T-cell (primary cell): ENCODE measurements around the gene NDRG4. TPM values are rescaled to one million over a fixed set of nuclear protein-coding genes. Genes with fewer than 3 reads are reported as not detected.

ENCODE experiments used
- ATAC-seq, 4 experiments: fragments of 200-7000 bp in 3 of 4; fragments of 150-1000 bp in 1 of 4; cut with Tn5 transposase; replicated peaks in 1 of 4; 1 replicate in 3 of 4; 2 replicates in 1 of 4; pipeline ENCODE4 v1.10.0; 2021; ENCODE audit warnings: moderate library complexity in 3 of 4, mild to moderate bottlenecking in 2 of 4, moderate number of reproducible peaks in 1 of 4
- CTCF ChIA-PET, 2 donors: fragments of 300-600 bp; sonication (Branson Sonifier 250); formaldehyde crosslinking; loops; one replicate each; lab custom pipeline; 2022; ENCODE audit warnings: antibody characterized with exemption in 2 of 2; lab: Charles Lee
- POLR2A ChIA-PET, 2 donors: fragments of 300-600 bp; sonication (Branson Sonifier 250); formaldehyde crosslinking; loops; one replicate each; lab custom pipeline; 2022; ENCODE audit warnings: antibody characterized with exemption in 2 of 2; lab: Charles Lee
- DNase-seq, 35 experiments: peaks; one replicate each; pipeline versions ENCODE4 v3.0.0 to v3.0.0-alpha.2; 2013 to 2023
- H3K27ac ChIP-seq: one replicate; pipeline ENCODE4 v1.5.1; 2013; ENCODE audit warnings: low read length
- H3K27me3 ChIP-seq, 2 experiments: replicated peaks in 1 of 2; 1 replicate in 1 of 2; 2 replicates in 1 of 2; pipeline versions ENCODE4 v1.6.1 to v1.7.0; 2013; ENCODE audit warnings: low read length in 1 of 2, mixed read lengths in 1 of 2; ENCODE audit not compliant: control insufficient read depth in 2 of 2, insufficient read depth in 2 of 2; ENCODE audit errors: extremely low read depth in 1 of 2
- H3K36me3 ChIP-seq, 2 donors: 1 replicate in 1 of 2; 2 replicates in 1 of 2; pipeline versions ENCODE4 v1.6.1 to v1.7.0; 2013; ENCODE audit warnings: low read length in 1 of 2; ENCODE audit not compliant: control insufficient read depth in 2 of 2, insufficient read depth in 1 of 2; ENCODE audit errors: extremely low read depth in 1 of 2
- H3K4me1 ChIP-seq, 2 experiments: 1 replicate in 1 of 2; 2 replicates in 1 of 2; pipeline versions ENCODE4 v1.6.1 to v1.7.0; 2013; ENCODE audit warnings: low read length in 2 of 2, mixed read lengths in 1 of 2; ENCODE audit not compliant: insufficient read depth in 2 of 2, control insufficient read depth in 1 of 2; ENCODE audit errors: extremely low read depth in 1 of 2
- H3K4me3 ChIP-seq, 2 donors: 1 replicate in 1 of 2; 2 replicates in 1 of 2; pipeline versions ENCODE4 v1.5.1 to v1.7.0; 2013; ENCODE audit warnings: mild to moderate bottlenecking in 2 of 2, low read length in 1 of 2, moderate library complexity in 1 of 2; ENCODE audit not compliant: control insufficient read depth in 1 of 2; ENCODE audit errors: extremely low read depth in 1 of 2
- H3K9me3 ChIP-seq: 2 replicates; pipeline ENCODE4 v1.7.0; 2013
- H3K27ac Mint-ChIP-seq, 2 donors: one replicate each; pipeline ENCODE4 v1.8.0; 2020 to 2021; ENCODE audit warnings: mild to moderate bottlenecking in 2 of 2, mixed read lengths in 2 of 2
- H3K27me3 Mint-ChIP-seq, 2 donors: one replicate each; pipeline ENCODE4 v1.8.0; 2021 to 2022; ENCODE audit warnings: mixed read lengths in 2 of 2
- H3K36me3 Mint-ChIP-seq: one replicate; pipeline ENCODE4 v1.8.0; 2021; ENCODE audit warnings: mixed read lengths
- H3K4me1 Mint-ChIP-seq, 3 donors: one replicate each; pipeline ENCODE4 v1.8.0; 2020 to 2022; ENCODE audit warnings: mixed read lengths in 3 of 3, mild to moderate bottlenecking in 1 of 3
- H3K4me3 Mint-ChIP-seq, 3 donors: one replicate each; pipeline ENCODE4 v1.8.0; 2020 to 2022; ENCODE audit warnings: mild to moderate bottlenecking in 3 of 3, mixed read lengths in 3 of 3, moderate library complexity in 3 of 3
- H3K9me3 Mint-ChIP-seq, 3 donors: one replicate each; pipeline ENCODE4 v1.8.0; 2020 to 2022; ENCODE audit warnings: mixed read lengths in 3 of 3
- WGBS: methylation state at CpG from one replicate; pipeline ENCODE4 v1.1.5; 2013; ENCODE audit warnings: missing lambda C conversion rate; ENCODE audit not compliant: insufficient coverage; 5-methylcytosine and 5-hydroxymethylcytosine counted together
- total RNA-seq, 35 experiments: library from RNA in 6 of 35; stranded (reverse) in 6 of 35; fragments of 120-200 nt in 1 of 35; gene quantifications; one replicate each; pipeline versions ENCODE4 v1.2.1 to v1.2.4 and lab custom pipeline; 2013 to 2026

Gene NDRG4
- total RNA-seq, 5 donors from 2014 or later (not counting 1 experiment from before 2014, with no cell fraction given): 0.66 to 3.6 (median 1.7) TPM

- 4% methylated on average over 72 of the region's 86 CpGs for WGBS
- CTCF ChIA-PET: no interaction called here
- peak overlapping the region; percentile 43 to 64 (median 64) for H3K4me3 Mint-ChIP-seq
Measured at GRCh38 chr16:58464047-58464915, 35.7 kb upstream of the NDRG4 start.

GRCh38 chr16:58464916-58465731 lies 34.8 kb upstream of the NDRG4 start:
- no peak for ATAC-seq
- H3K4me3 Mint-ChIP-seq: peak overlapping the region; percentile 43 to 64 (median 64)
- CTCF ChIA-PET: no interaction called here
- H3K4me1 ChIP-seq: peaks cover 0 to 9% of the 10 kb centered on the region in 2 experiments
- H3K9me3 ChIP-seq: no peaks in the 10 kb centered on the region
- no peak overlapping the region for H3K27ac ChIP-seq
- no peaks in the 10 kb centered on the region for H3K36me3 Mint-ChIP-seq
- peaks cover 8 to 15% (median 10%) of the 10 kb centered on the region in 3 donors for H3K4me1 Mint-ChIP-seq
- H3K4me3 ChIP-seq: no peak overlapping the region
- no peaks in the 10 kb centered on the region for H3K9me3 Mint-ChIP-seq
- no peak for DNase-seq
- 18% methylated on average over 16 of the region's 24 CpGs for WGBS
- H3K27ac Mint-ChIP-seq: no peak overlapping the region
- peaks cover 3 to 60% of the 10 kb centered on the region in 2 experiments for H3K27me3 ChIP-seq
- H3K36me3 ChIP-seq: no peaks in the 10 kb centered on the region
- peaks cover 54 to 72% of the 10 kb centered on the region in 2 donors for H3K27me3 Mint-ChIP-seq
- POLR2A ChIA-PET: no interaction called here

More at GRCh38 chr16:58464047-58464915, 35.7 kb upstream of the NDRG4 start:
- H3K4me1 Mint-ChIP-seq: peaks cover 8 to 15% (median 10%) of the 10 kb centered on the region in 3 donors
- H3K27me3 Mint-ChIP-seq: peaks cover 52 to 68% of the 10 kb centered on the region in 2 donors
- peaks cover 7 to 60% of the 10 kb centered on the region in 2 experiments for H3K27me3 ChIP-seq
- DNase-seq (no peak), ATAC-seq (peak in 3 of 4 experiments; percentile 19 to 33 (median 22))
- H3K36me3 Mint-ChIP-seq: no peaks in the 10 kb centered on the region
- H3K27ac Mint-ChIP-seq: no peak overlapping the region
- no peak overlapping the region for H3K27ac ChIP-seq
- peaks cover 0 to 9% of the 10 kb centered on the region in 2 experiments for H3K4me1 ChIP-seq
- POLR2A ChIA-PET: no interaction called here
- no peaks in the 10 kb centered on the region for H3K36me3 ChIP-seq
- H3K9me3 ChIP-seq: no peaks in the 10 kb centered on the region
- no peaks in the 10 kb centered on the region for H3K9me3 Mint-ChIP-seq
- H3K4me3 ChIP-seq: peak overlapping the region in 1 of 2 donors; percentile 27

- ChIA-PET CTCF (no interaction called here), POLR2A (no interaction called here)
- no peak for ATAC-seq
- peaks cover 8 to 15% (median 10%) of the 10 kb centered on the region in 3 donors for H3K4me1 Mint-ChIP-seq
- H3K27me3 ChIP-seq: peaks cover 3 to 56% of the 10 kb centered on the region in 2 experiments
- H3K4me3 ChIP-seq: no peak overlapping the region
- peaks cover 52 to 74% of the 10 kb centered on the region in 2 donors for H3K27me3 Mint-ChIP-seq
- H3K4me1 ChIP-seq: peaks cover 0 to 9% of the 10 kb centered on the region in 2 experiments
- 83% methylated on average over 4 of the region's 13 CpGs for WGBS
- no peaks in the 10 kb centered on the region for H3K36me3 ChIP-seq
- H3K27ac Mint-ChIP-seq: no peak overlapping the region
- no peaks in the 10 kb centered on the region for H3K9me3 Mint-ChIP-seq
- no peaks in the 10 kb centered on the region for H3K36me3 Mint-ChIP-seq
- H3K4me3 Mint-ChIP-seq: no peak overlapping the region
- H3K27ac ChIP-seq: no peak overlapping the region
- no peaks in the 10 kb centered on the region for H3K9me3 ChIP-seq
- DNase-seq: no peak
Measured at GRCh38 chr16:58465817-58466216, 34.1 kb upstream of the NDRG4 start.

- Mint-ChIP-seq H3K4me1 (peaks cover 8 to 15% (median 10%) of the 10 kb centered on the region in 3 donors), H3K9me3 (no peaks in the 10 kb centered on the region), H3K36me3 (no peaks in the 10 kb centered on the region), H3K27ac (peak overlapping the region in 1 of 2 donors; percentile 28), H3K27me3 (peaks cover 50 to 69% of the 10 kb centered on the region in 2 donors), H3K4me3 (peak overlapping the region in 1 of 3 donors; percentile 28)
- CTCF ChIA-PET: no interaction called here
- H3K4me1 ChIP-seq: peaks cover 0 to 9% of the 10 kb centered on the region in 2 experiments
- POLR2A ChIA-PET: no interaction called here
- 73% methylated on average over 2 of the region's 3 CpGs for WGBS
- peaks cover 3 to 54% of the 10 kb centered on the region in 2 experiments for H3K27me3 ChIP-seq
- ATAC-seq (no peak), DNase-seq (no peak)
- no peaks in the 10 kb centered on the region for H3K36me3 ChIP-seq
- no peaks in the 10 kb centered on the region for H3K9me3 ChIP-seq
- H3K4me3 ChIP-seq: no peak overlapping the region
- H3K27ac ChIP-seq: no peak overlapping the region
Measured at GRCh38 chr16:58466396-58466795, 33.5 kb upstream of the NDRG4 start.

- no peaks in the 10 kb centered on the region for H3K36me3 Mint-ChIP-seq
- peaks cover 0 to 9% of the 10 kb centered on the region in 2 experiments for H3K4me1 ChIP-seq
- H3K4me3 Mint-ChIP-seq: no peak overlapping the region
- H3K27me3 ChIP-seq: peaks cover 0 to 55% of the 10 kb centered on the region in 2 experiments
- no peak overlapping the region for H3K27ac ChIP-seq
- POLR2A ChIA-PET: interaction anchor here in 1 of 2 donors (0.6 kb wide), 1 partner anchor 9 kb away, joined by 3 read pairs; no protein-coding TSS in a partner anchor
- H3K27me3 Mint-ChIP-seq: peaks cover 41 to 57% of the 10 kb centered on the region in 2 donors
- CTCF ChIA-PET: no interaction called here
- ATAC-seq (no peak), DNase-seq (no peak)
- H3K27ac Mint-ChIP-seq: no peak overlapping the region
- peaks cover 8 to 10% (median 10%) of the 10 kb centered on the region in 3 donors for H3K4me1 Mint-ChIP-seq
- no peaks in the 10 kb centered on the region for H3K36me3 ChIP-seq
- no peaks in the 10 kb centered on the region for H3K9me3 Mint-ChIP-seq
- no peak overlapping the region for H3K4me3 ChIP-seq
- 81% methylated on average over 5 of the region's 5 CpGs for WGBS
- H3K9me3 ChIP-seq: no peaks in the 10 kb centered on the region
Measured at GRCh38 chr16:58467905-58468304, 32.0 kb upstream of the NDRG4 start.
